GM12878 (cell line): Measurements from ENCODE around the gene SLC38A3. TPM values are rescaled to one million over a fixed set of nuclear protein-coding genes. Genes with fewer than 3 reads are reported as not detected.

ENCODE experiments used
- ATAC-seq: fragments of 200-7000 bp; cut with Tn5 transposase; 3 replicates; pipeline ENCODE4 v1.9.1; 2020; ENCODE audit warnings: mild to moderate bottlenecking, moderate library complexity
- BruUV-seq: library from RNA; stranded (reverse); fragments of 400-500 nt; replicated peaks from 2 replicates; lab custom pipeline; 2021; lab: Mats Ljungman, UMichigan
- CTCF ChIA-PET: fragments of 300-600 bp; sonication (Branson Sonifier 250); formaldehyde crosslinking; extraction: SDS; loops from one replicate; lab custom pipeline; 2021; ENCODE audit warnings: inconsistent platforms; lab: Yijun Ruan, JAX
- POLR2A ChIA-PET: fragments of 350-600 bp; formaldehyde crosslinking; extraction: SDS; loops from one replicate; lab custom pipeline; 2021; ENCODE audit warnings: inconsistent platforms; lab: Charles Lee
- RAD21 ChIA-PET: fragments of 300-600 bp; sonication (Branson Sonifier 250); formaldehyde crosslinking; loops from one replicate; lab custom pipeline; 2023; ENCODE audit warnings: antibody characterized with exemption; ENCODE audit not compliant: unreplicated experiment; lab: Charles Lee
- SMC1A ChIA-PET: fragments of 300-600 bp; sonication (Branson Sonifier 250); formaldehyde crosslinking; loops from one replicate; lab custom pipeline; 2023; ENCODE audit not compliant: unreplicated experiment, uncharacterized antibody; lab: Charles Lee
- DNase-seq: peaks from one replicate; pipeline ENCODE4 v3.0.0-alpha.2; 2011; ENCODE audit warnings: low read depth, low spot score
- FAIRE-seq: peaks from 3 replicates; lab custom pipeline; 2011; peaks lifted over from hg19 to GRCh38; lab: Jason Lieb, UNC
- H2AFZ ChIP-seq: 2 replicates; pipeline ENCODE4 v1.6.0; 2011; ENCODE audit warnings: low read depth, low read length, control low read depth; ENCODE audit not compliant: control insufficient read depth
- H3K27ac ChIP-seq: 2 replicates; pipeline ENCODE4 v1.5.1; 2011; ENCODE audit warnings: control low read depth; ENCODE audit not compliant: control insufficient read depth, insufficient read depth
- H3K27me3 ChIP-seq, 2 experiments: replicated peaks in 1 of 2; 2 replicates each; pipeline versions ENCODE4 v1.6.0 to v1.6.1; 2011; ENCODE audit warnings: low read length in 1 of 2; ENCODE audit not compliant: control insufficient read depth in 2 of 2, insufficient read depth in 2 of 2
- H3K36me3 ChIP-seq, 2 experiments: 2 replicates each; pipeline ENCODE4 v1.5.1; 2011; ENCODE audit warnings: low read length in 1 of 2; ENCODE audit not compliant: control insufficient read depth in 2 of 2, insufficient read depth in 2 of 2
- H3K4me1 ChIP-seq: 2 replicates; pipeline ENCODE4 v1.6.1; 2011; ENCODE audit warnings: mild to moderate bottlenecking, low read length, moderate library complexity, mixed read lengths; ENCODE audit not compliant: control insufficient read depth, insufficient read depth
- H3K4me2 ChIP-seq: 2 replicates; pipeline ENCODE4 v1.6.0; 2011; ENCODE audit warnings: control low read depth; ENCODE audit not compliant: control insufficient read depth, insufficient read depth
- H3K4me3 ChIP-seq: fragments of 200-600 bp; sonication (generic); 2 replicates; pipeline ENCODE4 v1.5.1; 2016
- H3K79me2 ChIP-seq: 2 replicates; pipeline ENCODE4 v1.6.0; 2011; ENCODE audit warnings: low read length; ENCODE audit not compliant: control insufficient read depth, insufficient read depth
- H3K9ac ChIP-seq: 2 replicates; pipeline ENCODE4 v1.8.0; 2011; ENCODE audit warnings: low read length, control low read depth, mixed read lengths; ENCODE audit not compliant: control insufficient read depth, insufficient read depth
- H3K9me3 ChIP-seq: replicated peaks from 3 replicates; pipeline ENCODE4 v1.5.1; 2011; ENCODE audit warnings: mild to moderate bottlenecking, low read length; ENCODE audit not compliant: control insufficient read depth, insufficient read depth
- H4K20me1 ChIP-seq: 2 replicates; pipeline ENCODE4 v1.6.0; 2011; ENCODE audit not compliant: control insufficient read depth, insufficient read depth
- CREM ChIP-seq: IDR thresholded peaks from 2 replicates; pipeline ENCODE4 v1.6.1; 2014; ENCODE audit warnings: antibody characterized with exemption, low read depth
- E2F8 ChIP-seq: fragments of 450-650 bp; IDR thresholded peaks from 2 replicates; pipeline ENCODE4 v1.6.1; 2018; ENCODE audit warnings: mild to moderate bottlenecking, low read depth, moderate library complexity; ENCODE audit not compliant: partially characterized antibody
- GATAD2B ChIP-seq: fragments of 450-650 bp; conservative IDR thresholded peaks from 2 replicates; pipeline ENCODE4 v1.6.1; 2017; ENCODE audit warnings: low read depth, mild to moderate bottlenecking, moderate library complexity
- IRF4 ChIP-seq: IDR thresholded peaks from 2 replicates; pipeline ENCODE4 v1.6.1; 2011; ENCODE audit warnings: low read depth, low read length
- NR2C2 ChIP-seq: IDR thresholded peaks from 2 replicates; pipeline ENCODE4 v1.6.1; 2011; ENCODE audit warnings: borderline replicate concordance, low read depth; ENCODE audit not compliant: control insufficient read depth, insufficient read length
- PKNOX1 ChIP-seq: fragments of 450-650 bp; IDR thresholded peaks from 2 replicates; pipeline ENCODE4 v1.6.1; 2016; ENCODE audit warnings: mild to moderate bottlenecking
- RB1 ChIP-seq: fragments of 450-650 bp; formaldehyde crosslinking; IDR thresholded peaks from 2 replicates; pipeline ENCODE4 v1.6.1; 2017; ENCODE audit warnings: mild to moderate bottlenecking, borderline replicate concordance
- SIX5 ChIP-seq: IDR thresholded peaks from 2 replicates; pipeline ENCODE4 v1.6.1; 2011; ENCODE audit warnings: mild to moderate bottlenecking, low read depth, low read length, moderate library complexity; ENCODE audit not compliant: severe bottlenecking
- SKIL ChIP-seq: fragments of 450-650 bp; IDR thresholded peaks from 2 replicates; pipeline ENCODE4 v1.6.1; 2017; ENCODE audit warnings: mild to moderate bottlenecking, low read depth, inconsistent platforms; ENCODE audit not compliant: poor library complexity, severe bottlenecking
- SRF ChIP-seq, 2 experiments: IDR thresholded peaks; 2 replicates each; pipeline ENCODE4 v1.6.1; 2011; ENCODE audit warnings: low read depth in 2 of 2, low read length in 2 of 2, mild to moderate bottlenecking in 1 of 2, moderate library complexity in 1 of 2
- STAT1 ChIP-seq: fragments of 450-650 bp; conservative IDR thresholded peaks from 2 replicates; pipeline ENCODE4 v1.6.1; 2014; ENCODE audit warnings: antibody characterized with exemption, mild to moderate bottlenecking
- TCF3 ChIP-seq: IDR thresholded peaks from 2 replicates; pipeline ENCODE4 v1.6.1; 2012; ENCODE audit warnings: low read depth, mild to moderate bottlenecking, low read length, borderline replicate concordance; ENCODE audit not compliant: insufficient read depth
- ZNF274 ChIP-seq: IDR thresholded peaks from one replicate; pipeline ENCODE4 v1.8.0; 2011; ENCODE audit not compliant: insufficient read length, insufficient read depth
- ZNF384 ChIP-seq: IDR thresholded peaks from 2 replicates; pipeline ENCODE4 v1.6.1; 2012; ENCODE audit warnings: low read depth, mild to moderate bottlenecking, low read length, improper control_type of control experiment, borderline replicate concordance
- WGBS: methylation state at CpG from one replicate; pipeline ENCODE4 v1.1.6; 2016; ENCODE audit warnings: low lambda C conversion rate; ENCODE audit not compliant: insufficient replicate concordance, insufficient coverage; ENCODE audit errors: missing lambda C conversion rate; 5-methylcytosine and 5-hydroxymethylcytosine counted together
- in situ Hi-C: fragments of 300-500 bp; cut with MboI; formaldehyde crosslinking; loops from 9 replicates; pipeline ENCODE4 v1.14.3; 2018; ENCODE audit warnings: mixed read lengths
- intact Hi-C: fragments of 100-400 bp; cut with micrococcal nuclease; formaldehyde crosslinking; loops from one replicate; pipeline ENCODE4 v1.14.2; 2022; ENCODE audit not compliant: unreplicated experiment
- polyA plus RNA-seq, 11 experiments: library from polyadenylated mRNA; depleted of rRNA in 4 of 11; unstranded in 6 of 11; stranded (reverse) in 5 of 11; fragments of >200 nt; fragmentation: Nextera tagmentation in 4 of 11; fragmentation: Illumina TruSeq in 1 of 11; extraction: Ambion mirVana in 4 of 11; extraction: Trizol in 1 of 11; gene quantifications; 1 replicate in 1 of 11; 2 replicates in 10 of 11; pipeline versions ENCODE4 v1.2.1 to v1.2.3, GENCODE V29; 2011 to 2016; ENCODE audit warnings: inconsistent platforms in 2 of 11, missing spikeins in 2 of 11, low read depth in 1 of 11
- total RNA-seq, 4 experiments: library from RNA; depleted of rRNA in 3 of 4; stranded (reverse); fragments of >200 nt in 3 of 4; fragmentation: Illumina TruSeq in 1 of 4; extraction: Trizol in 1 of 4; gene quantifications; 2 replicates each; pipeline versions ENCODE4 v1.2.1 to v1.2.3, GENCODE V29; 2013 to 2021

The SLC38A3 gene
- total and polyA plus RNA-seq, 10 of the 15 experiments (the other 5 are each of a cell fraction or from before 2014, with no cell fraction given) = 0.14 TPM; not detected in 9

- TF ChIP-seq E2F8 (no peak), GATAD2B (no peak), ZNF384 (no peak)
These were observed 19.0 kb upstream of the SLC38A3 start (continued) for GRCh38 chr3:50186096-50186495.

- H4K20me1 ChIP-seq = no peaks in the 10 kb centered on the region
- ChIA-PET RAD21 (no interaction called here), CTCF (interaction anchor here (1.4 kb wide), 1 partner anchor 68 kb away, joined by 5 read pairs; no protein-coding TSS in a partner anchor), SMC1A (no interaction called here), POLR2A (no interaction called here)
- no peak overlapping the region for H3K27ac ChIP-seq
- FAIRE-seq (no peak), DNase-seq (no peak), ATAC-seq (no peak)
- H3K36me3 ChIP-seq = no peaks in the 10 kb centered on the region
- no peaks in the 10 kb centered on the region for H3K27me3 ChIP-seq
- H3K79me2 ChIP-seq = no peaks in the 10 kb centered on the region
- in situ Hi-C loops = no loop called here
- no peaks in the 10 kb centered on the region for H3K4me1 ChIP-seq
- H3K4me2 ChIP-seq = no peak overlapping the region
- H2AFZ ChIP-seq = no peak overlapping the region
- intact Hi-C loops = no loop called here
- no peak overlapping the region for H3K9ac ChIP-seq
- WGBS = 44% methylated on average over 19 of the region's 19 CpGs
- no TSS peak for BruUV-seq
- no peaks in the 10 kb centered on the region for H3K9me3 ChIP-seq
- H3K4me3 ChIP-seq = no peak overlapping the region
- no peak for TF ChIP-seq RB1
- TF ChIP-seq PKNOX1 = no peak
- no peak for TF ChIP-seq SKIL
- no peak for TF ChIP-seq STAT1
- TF ChIP-seq CREM = no peak
- TF ChIP-seq TCF3 = no peak
- no peak for TF ChIP-seq ZNF274
- TF ChIP-seq IRF4 = no peak
- no peak for TF ChIP-seq SRF (IDR thresholded peaks at IDR 0.05; ENCODE audit: low read depth in 2 of 2, low read length in 2 of 2)
- TF ChIP-seq E2F8 = no peak
- TF ChIP-seq NR2C2 = no peak
- no peak for TF ChIP-seq SIX5
These were observed 17.3 kb upstream of the SLC38A3 start for GRCh38 chr3:50187750-50188149.
